ENCODE results near the gene CCDC27.

DNA sequence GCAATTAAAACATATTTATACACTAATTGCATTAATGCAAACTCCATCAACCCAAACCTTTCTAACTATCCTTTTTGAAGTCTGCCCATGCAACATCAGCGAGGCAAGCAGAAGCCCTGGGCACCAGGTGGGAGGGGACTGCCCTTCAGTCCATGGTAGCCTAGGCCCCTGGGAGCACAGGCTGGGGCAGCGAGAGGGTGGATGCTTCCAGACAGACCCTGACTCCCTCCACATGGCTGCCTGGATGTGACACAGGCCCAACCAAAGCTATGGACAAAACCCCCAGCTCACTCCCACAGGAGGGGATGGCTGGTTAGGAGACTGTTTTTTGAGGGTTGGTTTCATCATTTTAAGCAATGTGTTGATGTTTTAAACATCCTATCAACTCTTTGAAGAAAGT is 61.8 kb downstream of the CCDC27 start:
- TF ChIP-seq ZC3H10 (CRISPR knock-in tag; IDR thresholded peaks at IDR 0.05) (no peak), ZNF8 (CRISPR knock-in tag; IDR thresholded peaks at IDR 0.05) (no peak), ZNF70 (CRISPR knock-in tag; IDR thresholded peaks at IDR 0.05) (no peak), PPARA (CRISPR knock-in tag; IDR thresholded peaks at IDR 0.05; ENCODE audit: borderline replicate concordance) (no peak), BACH2 (CRISPR knock-in tag; IDR thresholded peaks at IDR 0.05; ENCODE audit: borderline replicate concordance) (no peak), OSR1 (CRISPR knock-in tag; IDR thresholded peaks at IDR 0.05) (no peak), ZFP30 (CRISPR knock-in tag; IDR thresholded peaks at IDR 0.05) (no peak)
- TF ChIP-seq, protein P1, sequence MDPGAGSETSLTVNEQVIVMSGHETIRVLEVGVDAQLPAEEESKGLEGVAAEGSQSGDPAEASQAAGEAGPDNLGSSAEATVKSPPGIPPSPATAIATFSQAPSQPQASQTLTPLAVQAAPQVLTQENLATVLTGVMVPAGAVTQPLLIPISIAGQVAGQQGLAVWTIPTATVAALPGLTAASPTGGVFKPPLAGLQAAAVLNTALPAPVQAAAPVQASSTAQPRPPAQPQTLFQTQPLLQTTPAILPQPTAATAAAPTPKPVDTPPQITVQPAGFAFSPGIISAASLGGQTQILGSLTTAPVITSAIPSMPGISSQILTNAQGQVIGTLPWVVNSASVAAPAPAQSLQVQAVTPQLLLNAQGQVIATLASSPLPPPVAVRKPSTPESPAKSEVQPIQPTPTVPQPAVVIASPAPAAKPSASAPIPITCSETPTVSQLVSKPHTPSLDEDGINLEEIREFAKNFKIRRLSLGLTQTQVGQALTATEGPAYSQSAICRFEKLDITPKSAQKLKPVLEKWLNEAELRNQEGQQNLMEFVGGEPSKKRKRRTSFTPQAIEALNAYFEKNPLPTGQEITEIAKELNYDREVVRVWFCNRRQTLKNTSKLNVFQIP (CRISPR knock-in tag; IDR thresholded peaks at IDR 0.05; ENCODE audit: borderline replicate concordance, low read depth): no peak
- TF ChIP-seq, protein P2, sequence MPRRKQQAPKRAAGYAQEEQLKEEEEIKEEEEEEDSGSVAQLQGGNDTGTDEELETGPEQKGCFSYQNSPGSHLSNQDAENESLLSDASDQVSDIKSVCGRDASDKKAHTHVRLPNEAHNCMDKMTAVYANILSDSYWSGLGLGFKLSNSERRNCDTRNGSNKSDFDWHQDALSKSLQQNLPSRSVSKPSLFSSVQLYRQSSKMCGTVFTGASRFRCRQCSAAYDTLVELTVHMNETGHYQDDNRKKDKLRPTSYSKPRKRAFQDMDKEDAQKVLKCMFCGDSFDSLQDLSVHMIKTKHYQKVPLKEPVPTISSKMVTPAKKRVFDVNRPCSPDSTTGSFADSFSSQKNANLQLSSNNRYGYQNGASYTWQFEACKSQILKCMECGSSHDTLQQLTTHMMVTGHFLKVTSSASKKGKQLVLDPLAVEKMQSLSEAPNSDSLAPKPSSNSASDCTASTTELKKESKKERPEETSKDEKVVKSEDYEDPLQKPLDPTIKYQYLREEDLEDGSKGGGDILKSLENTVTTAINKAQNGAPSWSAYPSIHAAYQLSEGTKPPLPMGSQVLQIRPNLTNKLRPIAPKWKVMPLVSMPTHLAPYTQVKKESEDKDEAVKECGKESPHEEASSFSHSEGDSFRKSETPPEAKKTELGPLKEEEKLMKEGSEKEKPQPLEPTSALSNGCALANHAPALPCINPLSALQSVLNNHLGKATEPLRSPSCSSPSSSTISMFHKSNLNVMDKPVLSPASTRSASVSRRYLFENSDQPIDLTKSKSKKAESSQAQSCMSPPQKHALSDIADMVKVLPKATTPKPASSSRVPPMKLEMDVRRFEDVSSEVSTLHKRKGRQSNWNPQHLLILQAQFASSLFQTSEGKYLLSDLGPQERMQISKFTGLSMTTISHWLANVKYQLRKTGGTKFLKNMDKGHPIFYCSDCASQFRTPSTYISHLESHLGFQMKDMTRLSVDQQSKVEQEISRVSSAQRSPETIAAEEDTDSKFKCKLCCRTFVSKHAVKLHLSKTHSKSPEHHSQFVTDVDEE (CRISPR knock-in tag; IDR thresholded peaks at IDR 0.05): no peak

All from SK-N-SH treated with all-trans-retinoic acid at 6 μM for 48 hours (cell line).